H1 (cell line): Measurements from ENCODE around the gene MOGAT3. TPM values are rescaled to one million over a fixed set of nuclear protein-coding genes. Genes with fewer than 3 reads are reported as not detected.

Experiments
- CTCF ChIA-PET: fragments of 300-600 bp; sonication (Branson Sonifier 250); formaldehyde crosslinking; loops from one replicate; lab custom pipeline; 2021; ENCODE audit not compliant: partially characterized antibody; lab: Charles Lee
- POLR2A ChIA-PET: fragments of 300-600 bp; sonication (Branson Sonifier 250); formaldehyde crosslinking; loops from one replicate; lab custom pipeline; 2021; ENCODE audit warnings: inconsistent platforms; ENCODE audit not compliant: partially characterized antibody; lab: Charles Lee
- DNase-seq, 2 experiments: peaks; one replicate each; pipeline versions ENCODE4 v3.0.0 to v3.0.0-alpha.2; 2010 to 2022; ENCODE audit warnings: low spot score in 2 of 2, low read depth in 1 of 2, mixed read lengths in 1 of 2
- FAIRE-seq: peaks from 2 replicates; lab custom pipeline; 2011; peaks lifted over from hg19 to GRCh38; lab: Jason Lieb, UNC
- H2AFZ ChIP-seq: 2 replicates; pipeline ENCODE4 v1.8.1; 2012; ENCODE audit warnings: low read length, inconsistent platforms
- H2AK5ac ChIP-seq: 2 replicates; pipeline ENCODE4 v1.6.1; 2013; ENCODE audit warnings: low read depth, low read length
- H2BK120ac ChIP-seq: replicated peaks from 2 replicates; pipeline ENCODE3; 2013; ENCODE audit warnings: low read depth, low read length, inconsistent platforms
- H2BK12ac ChIP-seq: 2 replicates; pipeline ENCODE4 v1.6.1; 2013; ENCODE audit warnings: low read depth, low read length
- H2BK15ac ChIP-seq: 2 replicates; pipeline ENCODE4 v1.6.1; 2013; ENCODE audit warnings: low read length
- H2BK20ac ChIP-seq: 2 replicates; pipeline ENCODE4 v1.6.1; 2013; ENCODE audit warnings: low read length
- H2BK5ac ChIP-seq: 2 replicates; pipeline ENCODE4 v1.6.1; 2013; ENCODE audit warnings: low read depth, low read length
- H3K14ac ChIP-seq: 2 replicates; pipeline ENCODE4 v1.6.1; 2013; ENCODE audit warnings: inconsistent platforms; ENCODE audit not compliant: insufficient read length
- H3K18ac ChIP-seq: 2 replicates; pipeline ENCODE4 v1.6.1; 2013; ENCODE audit warnings: low read length; ENCODE audit errors: extremely low read depth
- H3K23ac ChIP-seq: 2 replicates; pipeline ENCODE4 v1.6.1; 2013; ENCODE audit warnings: inconsistent platforms; ENCODE audit not compliant: insufficient read length
- H3K23me2 ChIP-seq: 2 replicates; pipeline ENCODE4 v1.6.1; 2013; ENCODE audit warnings: low read depth, low read length
- H3K27ac ChIP-seq: 2 replicates; pipeline ENCODE4 v1.6.1; 2011; ENCODE audit warnings: low read depth, low read length, inconsistent platforms
- H3K27me3 ChIP-seq, 4 experiments: replicated peaks in 1 of 4; 1 replicate in 1 of 4; 2 replicates in 3 of 4; pipeline versions ENCODE4 v1.6.1 to v1.8.1; 2011 to 2013; ENCODE audit warnings: low read length in 3 of 4, mild to moderate bottlenecking in 3 of 4, inconsistent platforms in 2 of 4, mixed read lengths in 2 of 4, moderate library complexity in 1 of 4; ENCODE audit not compliant: control insufficient read depth in 3 of 4, insufficient read depth in 3 of 4; ENCODE audit errors: extremely low read depth in 1 of 4
- H3K36me3 ChIP-seq, 4 experiments: 2 replicates each; pipeline versions ENCODE4 v1.6.1 to v1.8.1; 2011 to 2013; ENCODE audit warnings: mild to moderate bottlenecking in 4 of 4, low read length in 3 of 4, moderate library complexity in 2 of 4, control low read depth in 1 of 4, inconsistent platforms in 1 of 4; ENCODE audit not compliant: insufficient read depth in 4 of 4, control insufficient read depth in 2 of 4
- H3K4ac ChIP-seq: replicated peaks from 2 replicates; pipeline ENCODE3; 2013; ENCODE audit warnings: low read length, low read depth, mixed read lengths, inconsistent platforms; ENCODE audit not compliant: insufficient read length
- H3K4me1 ChIP-seq, 4 experiments: replicated peaks in 1 of 4; 1 replicate in 1 of 4; 2 replicates in 3 of 4; pipeline versions ENCODE4 v1.6.1 to v1.8.1; 2011 to 2013; ENCODE audit warnings: low read length in 3 of 4, inconsistent platforms in 2 of 4, mixed read lengths in 1 of 4; ENCODE audit not compliant: insufficient read depth in 4 of 4, control insufficient read depth in 3 of 4
- H3K4me2 ChIP-seq, 2 experiments: 2 replicates each; pipeline versions ENCODE4 v1.6.1 to v1.8.1; 2011 to 2013; ENCODE audit warnings: low read depth in 2 of 2, low read length in 2 of 2, control low read depth in 1 of 2, inconsistent platforms in 1 of 2, mild to moderate bottlenecking in 1 of 2; ENCODE audit not compliant: insufficient read depth in 1 of 2
- H3K4me3 ChIP-seq, 4 experiments: fragments of 200-600, 300-600 bp in 1 of 4; sonication (generic), shearing (Covaris generic), sonication (Bioruptor Twin) in 1 of 4; 2 replicates each; pipeline versions ENCODE4 v1.5.1 to v1.8.1; 2011 to 2016; ENCODE audit warnings: low read length in 4 of 4, low read depth in 3 of 4, control low read depth in 2 of 4, inconsistent platforms in 2 of 4, mild to moderate bottlenecking in 2 of 4, mixed read lengths in 1 of 4, moderate library complexity in 1 of 4; ENCODE audit not compliant: insufficient read depth in 2 of 4; ENCODE audit errors: extremely low read depth in 1 of 4
- H3K56ac ChIP-seq: replicated peaks from 2 replicates; pipeline ENCODE3; 2013; ENCODE audit warnings: low read depth, mild to moderate bottlenecking, mixed read lengths, low read length, inconsistent platforms; ENCODE audit not compliant: insufficient read length
- H3K79me1 ChIP-seq: 2 replicates; pipeline ENCODE4 v1.6.1; 2013; ENCODE audit warnings: low read depth, low read length, control low read depth
- H3K79me2 ChIP-seq, 2 experiments: 2 replicates each; pipeline versions ENCODE4 v1.6.1 to v1.8.1; 2012 to 2013; ENCODE audit warnings: low read length in 2 of 2, mild to moderate bottlenecking in 2 of 2, inconsistent platforms in 1 of 2; ENCODE audit not compliant: insufficient read depth in 2 of 2, control insufficient read depth in 1 of 2
- H3K9ac ChIP-seq, 4 experiments: replicated peaks in 1 of 4; 1 replicate in 1 of 4; 2 replicates in 3 of 4; pipeline versions ENCODE4 v1.6.1 to v1.8.1; 2011 to 2013; ENCODE audit warnings: low read depth in 3 of 4, low read length in 3 of 4, control low read depth in 2 of 4, mild to moderate bottlenecking in 2 of 4, moderate library complexity in 2 of 4, inconsistent platforms in 1 of 4; ENCODE audit errors: extremely low read depth in 1 of 4
- H3K9me3 ChIP-seq, 2 experiments: 2 replicates each; pipeline versions ENCODE4 v1.6.1 to v1.8.1; 2012 to 2013; ENCODE audit warnings: mild to moderate bottlenecking in 2 of 2, moderate library complexity in 2 of 2, control low read depth in 1 of 2, inconsistent platforms in 1 of 2, low read depth in 1 of 2, low read length in 1 of 2, mixed read lengths in 1 of 2; ENCODE audit not compliant: insufficient read depth in 2 of 2
- H4K20me1 ChIP-seq, 2 experiments: replicated peaks in 1 of 2; 2 replicates each; pipeline versions ENCODE3 to v1.8.1; 2011 to 2013; ENCODE audit warnings: inconsistent platforms in 2 of 2, low read length in 2 of 2, mild to moderate bottlenecking in 1 of 2; ENCODE audit not compliant: insufficient read depth in 2 of 2, control insufficient read depth in 1 of 2
- H4K5ac ChIP-seq: 2 replicates; pipeline ENCODE4 v1.6.1; 2013; ENCODE audit warnings: low read length, low read depth, mixed read lengths, inconsistent platforms; ENCODE audit not compliant: insufficient read length
- H4K8ac ChIP-seq: 2 replicates; pipeline ENCODE4 v1.8.0; 2013; ENCODE audit warnings: mild to moderate bottlenecking, moderate library complexity, low read length, inconsistent platforms; ENCODE audit not compliant: insufficient read depth; ENCODE audit errors: extremely low read depth
- H4K91ac ChIP-seq: replicated peaks from 2 replicates; pipeline ENCODE3; 2013; ENCODE audit warnings: low read length, mixed read lengths, inconsistent platforms; ENCODE audit not compliant: insufficient read length
- HDAC2 ChIP-seq, 2 experiments: fragments of 300-600 bp in 1 of 2; sonication (generic) in 1 of 2; IDR thresholded peaks; 2 replicates each; pipeline ENCODE4 v1.6.1; 2011 to 2012; ENCODE audit warnings: low read depth in 2 of 2, low read length in 2 of 2, mild to moderate bottlenecking in 2 of 2, moderate library complexity in 2 of 2, borderline replicate concordance in 1 of 2, inconsistent platforms in 1 of 2
- MAX ChIP-seq: IDR thresholded peaks from 2 replicates; pipeline ENCODE4 v1.6.1; 2012; ENCODE audit warnings: inconsistent platforms
- NRF1 ChIP-seq: IDR thresholded peaks from 2 replicates; pipeline ENCODE4 v1.6.1; 2011; ENCODE audit warnings: mild to moderate bottlenecking, low read depth, low read length, improper control_type of control experiment
- POLR2AphosphoS5 ChIP-seq: IDR thresholded peaks from 2 replicates; pipeline ENCODE4 v1.6.1; 2011; ENCODE audit warnings: low read depth, low read length
- SIRT6 ChIP-seq: IDR thresholded peaks from one replicate; pipeline ENCODE4 v1.7.1; 2012; ENCODE audit warnings: low read length, inconsistent platforms
- SP1 ChIP-seq: IDR thresholded peaks from 2 replicates; pipeline ENCODE4 v1.6.1; 2011; ENCODE audit warnings: low read depth, low read length
- TAF1 ChIP-seq: IDR thresholded peaks from 2 replicates; pipeline ENCODE4 v1.6.1; 2011; ENCODE audit warnings: mild to moderate bottlenecking, low read depth, low read length
- USF2 ChIP-seq: IDR thresholded peaks from 2 replicates; pipeline ENCODE4 v1.6.1; 2011; ENCODE audit warnings: low read length, improper control_type of control experiment
- ZNF274 ChIP-seq: IDR thresholded peaks from 2 replicates; pipeline ENCODE4 v1.7.0; 2012; ENCODE audit warnings: low read length, borderline replicate concordance; ENCODE audit errors: extremely low read depth
- WGBS, 2 experiments: shearing (Covaris generic) in 1 of 2; methylation state at CpG; one replicate each; pipeline versions ENCODE4 v1.1.6 to v1.1.7; 2013 to 2015; ENCODE audit warnings: low lambda C conversion rate in 2 of 2, mixed read lengths in 2 of 2, inconsistent platforms in 1 of 2, low coverage in 1 of 2, missing lambda C conversion rate in 1 of 2; ENCODE audit not compliant: insufficient replicate concordance in 2 of 2, insufficient coverage in 1 of 2, insufficient read length in 1 of 2; ENCODE audit errors: extremely low coverage in 1 of 2, missing lambda C conversion rate in 1 of 2; 5-methylcytosine and 5-hydroxymethylcytosine counted together
- polyA plus RNA-seq, 7 experiments: library from polyadenylated mRNA; depleted of rRNA in 3 of 7; stranded (reverse) in 5 of 7; unstranded in 2 of 7; fragments of >200 nt in 5 of 7; fragments of 200-250 nt in 2 of 7; gene quantifications; 1 replicate in 5 of 7; 2 replicates in 1 of 7; 4 replicates in 1 of 7; pipeline versions ENCODE4 v1.2.1 to v1.2.3, GENCODE V29; 2011 to 2013; ENCODE audit warnings: missing spikeins in 2 of 7, mixed read lengths in 2 of 7
- total RNA-seq: library from RNA; stranded (reverse); fragmentation: NEBNext Ultra II Directional; extraction: Animal tissue kit (Norgen Biotek cat#: 25700); gene quantifications from 2 replicates; pipeline ENCODE4 v1.2.1, GENCODE V29; 2021
- TF ChIP-seq, protein P1 (sequence below), 3 experiments: IDR thresholded peaks; 1 replicate in 2 of 3; 2 replicates in 1 of 3; pipeline versions ENCODE4 v1.5.1 to v1.6.1; 2011; ENCODE audit warnings: low read length in 3 of 3, mild to moderate bottlenecking in 3 of 3, inconsistent platforms in 2 of 3, low read depth in 1 of 3, moderate library complexity in 1 of 3; ENCODE audit not compliant: insufficient read depth in 1 of 3; ENCODE audit errors: control extremely low read depth in 1 of 3

Gene MOGAT3
- total and polyA plus RNA-seq, 2 of the 8 experiments (the other 6 are each of a cell fraction or from before 2014, with no cell fraction given): 0.21 to 0.82 TPM

- Histone ChIP-seq H3K23me2 (peaks cover 3% of the 10 kb centered on the region), H3K27ac (no peak overlapping the region), H3K4me2 (no peak overlapping the region), H3K9ac (no peak overlapping the region), H2BK5ac (no peak overlapping the region), H4K91ac (no peak overlapping the region), H3K56ac (no peak overlapping the region), H3K14ac (no peak overlapping the region), H3K79me1 (peaks cover 2% of the 10 kb centered on the region; the same call in 1 of the 2 replicates), H3K4me3 (no peak overlapping the region), H3K23ac (no peak overlapping the region), H3K4me1 (peaks cover 0 to 3% (median 2%) of the 10 kb centered on the region in 4 experiments; a peak in 4 of 7 replicates), H4K20me1 (peaks cover 0 to 5% of the 10 kb centered on the region in 2 experiments), H3K27me3 (no peaks in the 10 kb centered on the region), H3K36me3 (peaks cover 2 to 9% (median 5%) of the 10 kb centered on the region in 4 experiments; a peak in 6 of 8 replicates), H2AK5ac (no peak overlapping the region), H4K5ac (no peak overlapping the region), H3K18ac (no peak overlapping the region), H3K4ac (no peak overlapping the region), H3K79me2 (peaks cover 0 to 6% of the 10 kb centered on the region in 2 experiments; a peak in 1 of 4 replicates), H2BK12ac (no peak overlapping the region), H4K8ac (no peak overlapping the region), H2BK120ac (no peak overlapping the region), H2BK20ac (no peak overlapping the region), H2AFZ (no peak overlapping the region), H2BK15ac (no peak overlapping the region), H3K9me3 (no peaks in the 10 kb centered on the region)
- no peak for DNase-seq
- no peak for FAIRE-seq
- 96% methylated on average over 14 of the region's 15 CpGs; no CpG with 5 or more reads in 1 of the 2 experiments for WGBS, 2 experiments
- ChIA-PET CTCF (interaction anchor here (1.2 to 3.1 kb wide), 4 partner anchors 11 to 92 kb away, joined by 3 to 16 read pairs (median 6); partner anchors contain the start of gene FIS1), POLR2A (no interaction called here)
- no peak for TF ChIP-seq TAF1
- TF ChIP-seq SP1: no peak
- TF ChIP-seq POLR2AphosphoS5: no peak
- TF ChIP-seq SIRT6: no peak
- no peak for TF ChIP-seq MAX
- TF ChIP-seq USF2: no peak
- TF ChIP-seq, protein P1, sequence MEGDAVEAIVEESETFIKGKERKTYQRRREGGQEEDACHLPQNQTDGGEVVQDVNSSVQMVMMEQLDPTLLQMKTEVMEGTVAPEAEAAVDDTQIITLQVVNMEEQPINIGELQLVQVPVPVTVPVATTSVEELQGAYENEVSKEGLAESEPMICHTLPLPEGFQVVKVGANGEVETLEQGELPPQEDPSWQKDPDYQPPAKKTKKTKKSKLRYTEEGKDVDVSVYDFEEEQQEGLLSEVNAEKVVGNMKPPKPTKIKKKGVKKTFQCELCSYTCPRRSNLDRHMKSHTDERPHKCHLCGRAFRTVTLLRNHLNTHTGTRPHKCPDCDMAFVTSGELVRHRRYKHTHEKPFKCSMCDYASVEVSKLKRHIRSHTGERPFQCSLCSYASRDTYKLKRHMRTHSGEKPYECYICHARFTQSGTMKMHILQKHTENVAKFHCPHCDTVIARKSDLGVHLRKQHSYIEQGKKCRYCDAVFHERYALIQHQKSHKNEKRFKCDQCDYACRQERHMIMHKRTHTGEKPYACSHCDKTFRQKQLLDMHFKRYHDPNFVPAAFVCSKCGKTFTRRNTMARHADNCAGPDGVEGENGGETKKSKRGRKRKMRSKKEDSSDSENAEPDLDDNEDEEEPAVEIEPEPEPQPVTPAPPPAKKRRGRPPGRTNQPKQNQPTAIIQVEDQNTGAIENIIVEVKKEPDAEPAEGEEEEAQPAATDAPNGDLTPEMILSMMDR (IDR thresholded peaks at IDR 0.05; ENCODE audit: control extremely low read depth in 1 of 3, insufficient read depth in 1 of 3, low read depth in 1 of 3, low read length in 3 of 3): no peak
- no peak for TF ChIP-seq HDAC2 (IDR thresholded peaks at IDR 0.05; ENCODE audit: borderline replicate concordance in 1 of 2, low read depth in 2 of 2, low read length in 2 of 2)
- TF ChIP-seq ZNF274: no peak
- no peak for TF ChIP-seq NRF1
Observed at GRCh38 chr7:101223528-101223927, 22.7 kb upstream of the MOGAT3 start.
